WTC11 (cell line): ENCODE data around the gene UMODL1. TPM values are rescaled to one million over a fixed set of nuclear protein-coding genes. Genes with fewer than 3 reads are reported as not detected.

Experiments
- ATAC-seq: fragments of 200-7000 bp; cut with Tn5 transposase; 2 replicates; pipeline ENCODE4 v1.10.0; 2021; ENCODE audit warnings: mild to moderate bottlenecking, moderate library complexity
- CTCF ChIA-PET: fragments of 300-600 bp; sonication (Branson Sonifier 250); formaldehyde crosslinking; loops from one replicate; lab custom pipeline; 2021; ENCODE audit warnings: antibody characterized with exemption; lab: Charles Lee
- POLR2A ChIA-PET: fragments of 350-600 bp; sonication (Branson Sonifier 250); formaldehyde crosslinking; loops from one replicate; lab custom pipeline; 2021; ENCODE audit warnings: antibody characterized with exemption; lab: Charles Lee
- DNase-seq: peaks from one replicate; pipeline ENCODE4 v3.0.0; 2021; ENCODE audit warnings: low spot score
- H3K27ac Mint-ChIP-seq: 2 replicates; pipeline ENCODE4 v1.8.0; 2021; ENCODE audit warnings: mixed read lengths
- H3K27me3 Mint-ChIP-seq: 2 replicates; pipeline ENCODE4 v1.8.0; 2021; ENCODE audit warnings: low read depth, mild to moderate bottlenecking, moderate library complexity, mixed read lengths
- H3K36me3 Mint-ChIP-seq: 2 replicates; pipeline ENCODE4 v1.8.0; 2021; ENCODE audit warnings: mixed read lengths
- H3K4me1 Mint-ChIP-seq: 2 replicates; pipeline ENCODE4 v1.8.0; 2022; ENCODE audit warnings: mixed read lengths
- H3K4me3 Mint-ChIP-seq: 2 replicates; pipeline ENCODE4 v1.8.0; 2021; ENCODE audit warnings: mild to moderate bottlenecking, moderate library complexity, mixed read lengths
- H3K9me3 Mint-ChIP-seq: 2 replicates; pipeline ENCODE4 v1.8.0; 2021; ENCODE audit warnings: mixed read lengths
- ELF4 ChIP-seq: sonication (generic); formaldehyde crosslinking; IDR thresholded peaks from 2 replicates; pipeline ENCODE4 v1.8.1; 2022; ENCODE audit warnings: low read depth, mild to moderate bottlenecking, moderate library complexity, missing genetic modification reagents
- FOXJ3 ChIP-seq: sonication (generic); formaldehyde crosslinking; IDR thresholded peaks from 2 replicates; pipeline ENCODE4 v1.9.0; 2021; ENCODE audit warnings: missing genetic modification reagents, mild to moderate bottlenecking, borderline replicate concordance
- GTF2I ChIP-seq: fragments of 250-450 bp; sonication (Bioruptor Pico); conservative IDR thresholded peaks from 2 replicates; pipeline ENCODE4 v1.4.0; 2021; ENCODE audit warnings: mild to moderate bottlenecking
- NFE2L1 ChIP-seq: sonication (generic); formaldehyde crosslinking; IDR thresholded peaks from 2 replicates; pipeline ENCODE4 v1.8.1; 2023; ENCODE audit warnings: missing genetic modification reagents
- RELA ChIP-seq: sonication (generic); formaldehyde crosslinking; IDR thresholded peaks from 2 replicates; pipeline ENCODE4 v1.8.1; 2022; ENCODE audit warnings: missing genetic modification reagents, mild to moderate bottlenecking, borderline replicate concordance
- TEAD4 ChIP-seq: sonication (generic); formaldehyde crosslinking; IDR thresholded peaks from 2 replicates; pipeline ENCODE4 v1.8.0; 2022; ENCODE audit warnings: mild to moderate bottlenecking, missing genetic modification reagents
- ZBTB21 ChIP-seq: sonication (generic); formaldehyde crosslinking; IDR thresholded peaks from 2 replicates; pipeline ENCODE4 v1.8.1; 2023; ENCODE audit warnings: mild to moderate bottlenecking, missing genetic modification reagents, borderline replicate concordance
- ZNF232 ChIP-seq: sonication (generic); formaldehyde crosslinking; IDR thresholded peaks from 2 replicates; pipeline ENCODE4 v1.8.0; 2022; ENCODE audit warnings: mild to moderate bottlenecking, missing genetic modification reagents
- ZNF263 ChIP-seq: sonication (generic); formaldehyde crosslinking; IDR thresholded peaks from 2 replicates; pipeline ENCODE4 v1.8.1; 2022; ENCODE audit warnings: low read depth, mild to moderate bottlenecking, moderate library complexity, missing genetic modification reagents
- ZNF317 ChIP-seq: sonication (generic); formaldehyde crosslinking; IDR thresholded peaks from 2 replicates; pipeline ENCODE4 v1.8.1; 2023; ENCODE audit warnings: low read depth, mild to moderate bottlenecking, moderate library complexity, missing genetic modification reagents, borderline replicate concordance
- total RNA-seq: library from RNA; stranded (reverse); gene quantifications from 3 replicates; pipeline ENCODE4 v1.2.3, GENCODE V29; 2021
- TF ChIP-seq, protein P1 (sequence below): sonication (generic); formaldehyde crosslinking; IDR thresholded peaks from 2 replicates; pipeline ENCODE4 v1.8.0; 2023; ENCODE audit warnings: missing genetic modification reagents, mild to moderate bottlenecking, borderline replicate concordance
- TF ChIP-seq, protein P2 (sequence below): sonication (generic); formaldehyde crosslinking; IDR thresholded peaks from 2 replicates; pipeline ENCODE4 v1.8.0; 2022; ENCODE audit warnings: mild to moderate bottlenecking, missing genetic modification reagents
- TF ChIP-seq, protein P3 (sequence below): fragments of 250-450 bp; sonication (Bioruptor Pico); IDR thresholded peaks from 2 replicates; pipeline ENCODE4 v1.9.0; 2021; ENCODE audit warnings: mild to moderate bottlenecking, borderline replicate concordance
- TF ChIP-seq, protein P4 (sequence below): sonication (generic); formaldehyde crosslinking; IDR thresholded peaks from 2 replicates; pipeline ENCODE4 v1.8.1; 2023; ENCODE audit warnings: mild to moderate bottlenecking, missing genetic modification reagents
- TF ChIP-seq, protein P5 (sequence below): sonication (generic); formaldehyde crosslinking; IDR thresholded peaks from 2 replicates; pipeline ENCODE4 v1.8.1; 2022; ENCODE audit warnings: mild to moderate bottlenecking, moderate library complexity, missing genetic modification reagents

Gene UMODL1
- total RNA-seq, 1 experiment from 2014 or later: not detected

DNA sequence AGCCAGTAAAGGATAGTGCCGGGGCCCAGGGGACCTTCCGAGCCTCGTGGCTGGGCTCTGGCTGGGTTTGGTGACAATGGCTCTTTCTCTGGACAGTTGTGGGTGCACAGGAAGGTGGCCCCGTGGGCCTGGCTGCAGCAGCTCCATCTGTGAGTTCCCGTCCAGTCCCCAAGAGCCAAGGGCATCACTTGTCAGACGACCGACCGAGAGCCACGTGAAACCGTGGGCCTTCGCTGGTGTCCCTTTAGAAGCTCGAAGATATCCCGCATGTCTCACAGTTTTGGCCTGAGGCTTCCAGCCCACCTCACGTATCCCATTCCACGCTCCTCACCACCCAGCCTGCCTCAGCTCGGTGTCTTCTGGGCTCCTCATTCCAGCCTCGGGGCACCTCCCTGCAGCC is 27.2 kb upstream of the UMODL1 start (continued):
- TF ChIP-seq, protein P1, sequence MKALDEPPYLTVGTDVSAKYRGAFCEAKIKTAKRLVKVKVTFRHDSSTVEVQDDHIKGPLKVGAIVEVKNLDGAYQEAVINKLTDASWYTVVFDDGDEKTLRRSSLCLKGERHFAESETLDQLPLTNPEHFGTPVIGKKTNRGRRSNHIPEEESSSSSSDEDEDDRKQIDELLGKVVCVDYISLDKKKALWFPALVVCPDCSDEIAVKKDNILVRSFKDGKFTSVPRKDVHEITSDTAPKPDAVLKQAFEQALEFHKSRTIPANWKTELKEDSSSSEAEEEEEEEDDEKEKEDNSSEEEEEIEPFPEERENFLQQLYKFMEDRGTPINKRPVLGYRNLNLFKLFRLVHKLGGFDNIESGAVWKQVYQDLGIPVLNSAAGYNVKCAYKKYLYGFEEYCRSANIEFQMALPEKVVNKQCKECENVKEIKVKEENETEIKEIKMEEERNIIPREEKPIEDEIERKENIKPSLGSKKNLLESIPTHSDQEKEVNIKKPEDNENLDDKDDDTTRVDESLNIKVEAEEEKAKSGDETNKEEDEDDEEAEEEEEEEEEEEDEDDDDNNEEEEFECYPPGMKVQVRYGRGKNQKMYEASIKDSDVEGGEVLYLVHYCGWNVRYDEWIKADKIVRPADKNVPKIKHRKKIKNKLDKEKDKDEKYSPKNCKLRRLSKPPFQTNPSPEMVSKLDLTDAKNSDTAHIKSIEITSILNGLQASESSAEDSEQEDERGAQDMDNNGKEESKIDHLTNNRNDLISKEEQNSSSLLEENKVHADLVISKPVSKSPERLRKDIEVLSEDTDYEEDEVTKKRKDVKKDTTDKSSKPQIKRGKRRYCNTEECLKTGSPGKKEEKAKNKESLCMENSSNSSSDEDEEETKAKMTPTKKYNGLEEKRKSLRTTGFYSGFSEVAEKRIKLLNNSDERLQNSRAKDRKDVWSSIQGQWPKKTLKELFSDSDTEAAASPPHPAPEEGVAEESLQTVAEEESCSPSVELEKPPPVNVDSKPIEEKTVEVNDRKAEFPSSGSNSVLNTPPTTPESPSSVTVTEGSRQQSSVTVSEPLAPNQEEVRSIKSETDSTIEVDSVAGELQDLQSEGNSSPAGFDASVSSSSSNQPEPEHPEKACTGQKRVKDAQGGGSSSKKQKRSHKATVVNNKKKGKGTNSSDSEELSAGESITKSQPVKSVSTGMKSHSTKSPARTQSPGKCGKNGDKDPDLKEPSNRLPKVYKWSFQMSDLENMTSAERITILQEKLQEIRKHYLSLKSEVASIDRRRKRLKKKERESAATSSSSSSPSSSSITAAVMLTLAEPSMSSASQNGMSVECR (CRISPR knock-in tag): no peak
- TF ChIP-seq ZBTB21 (CRISPR knock-in tag) (no peak), ZNF263 (CRISPR knock-in tag) (no peak), ZNF232 (CRISPR knock-in tag) (no peak), ZNF317 (no peak), GTF2I (no peak), FOXJ3 (CRISPR knock-in tag) (no peak), ELF4 (CRISPR knock-in tag) (no peak)
- TF ChIP-seq, protein P2, sequence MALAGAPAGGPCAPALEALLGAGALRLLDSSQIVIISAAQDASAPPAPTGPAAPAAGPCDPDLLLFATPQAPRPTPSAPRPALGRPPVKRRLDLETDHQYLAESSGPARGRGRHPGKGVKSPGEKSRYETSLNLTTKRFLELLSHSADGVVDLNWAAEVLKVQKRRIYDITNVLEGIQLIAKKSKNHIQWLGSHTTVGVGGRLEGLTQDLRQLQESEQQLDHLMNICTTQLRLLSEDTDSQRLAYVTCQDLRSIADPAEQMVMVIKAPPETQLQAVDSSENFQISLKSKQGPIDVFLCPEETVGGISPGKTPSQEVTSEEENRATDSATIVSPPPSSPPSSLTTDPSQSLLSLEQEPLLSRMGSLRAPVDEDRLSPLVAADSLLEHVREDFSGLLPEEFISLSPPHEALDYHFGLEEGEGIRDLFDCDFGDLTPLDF: no peak
- TF ChIP-seq, protein P3, sequence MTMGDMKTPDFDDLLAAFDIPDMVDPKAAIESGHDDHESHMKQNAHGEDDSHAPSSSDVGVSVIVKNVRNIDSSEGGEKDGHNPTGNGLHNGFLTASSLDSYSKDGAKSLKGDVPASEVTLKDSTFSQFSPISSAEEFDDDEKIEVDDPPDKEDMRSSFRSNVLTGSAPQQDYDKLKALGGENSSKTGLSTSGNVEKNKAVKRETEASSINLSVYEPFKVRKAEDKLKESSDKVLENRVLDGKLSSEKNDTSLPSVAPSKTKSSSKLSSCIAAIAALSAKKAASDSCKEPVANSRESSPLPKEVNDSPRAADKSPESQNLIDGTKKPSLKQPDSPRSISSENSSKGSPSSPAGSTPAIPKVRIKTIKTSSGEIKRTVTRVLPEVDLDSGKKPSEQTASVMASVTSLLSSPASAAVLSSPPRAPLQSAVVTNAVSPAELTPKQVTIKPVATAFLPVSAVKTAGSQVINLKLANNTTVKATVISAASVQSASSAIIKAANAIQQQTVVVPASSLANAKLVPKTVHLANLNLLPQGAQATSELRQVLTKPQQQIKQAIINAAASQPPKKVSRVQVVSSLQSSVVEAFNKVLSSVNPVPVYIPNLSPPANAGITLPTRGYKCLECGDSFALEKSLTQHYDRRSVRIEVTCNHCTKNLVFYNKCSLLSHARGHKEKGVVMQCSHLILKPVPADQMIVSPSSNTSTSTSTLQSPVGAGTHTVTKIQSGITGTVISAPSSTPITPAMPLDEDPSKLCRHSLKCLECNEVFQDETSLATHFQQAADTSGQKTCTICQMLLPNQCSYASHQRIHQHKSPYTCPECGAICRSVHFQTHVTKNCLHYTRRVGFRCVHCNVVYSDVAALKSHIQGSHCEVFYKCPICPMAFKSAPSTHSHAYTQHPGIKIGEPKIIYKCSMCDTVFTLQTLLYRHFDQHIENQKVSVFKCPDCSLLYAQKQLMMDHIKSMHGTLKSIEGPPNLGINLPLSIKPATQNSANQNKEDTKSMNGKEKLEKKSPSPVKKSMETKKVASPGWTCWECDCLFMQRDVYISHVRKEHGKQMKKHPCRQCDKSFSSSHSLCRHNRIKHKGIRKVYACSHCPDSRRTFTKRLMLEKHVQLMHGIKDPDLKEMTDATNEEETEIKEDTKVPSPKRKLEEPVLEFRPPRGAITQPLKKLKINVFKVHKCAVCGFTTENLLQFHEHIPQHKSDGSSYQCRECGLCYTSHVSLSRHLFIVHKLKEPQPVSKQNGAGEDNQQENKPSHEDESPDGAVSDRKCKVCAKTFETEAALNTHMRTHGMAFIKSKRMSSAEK (CRISPR knock-in tag): no peak
- TF ChIP-seq, protein P4, sequence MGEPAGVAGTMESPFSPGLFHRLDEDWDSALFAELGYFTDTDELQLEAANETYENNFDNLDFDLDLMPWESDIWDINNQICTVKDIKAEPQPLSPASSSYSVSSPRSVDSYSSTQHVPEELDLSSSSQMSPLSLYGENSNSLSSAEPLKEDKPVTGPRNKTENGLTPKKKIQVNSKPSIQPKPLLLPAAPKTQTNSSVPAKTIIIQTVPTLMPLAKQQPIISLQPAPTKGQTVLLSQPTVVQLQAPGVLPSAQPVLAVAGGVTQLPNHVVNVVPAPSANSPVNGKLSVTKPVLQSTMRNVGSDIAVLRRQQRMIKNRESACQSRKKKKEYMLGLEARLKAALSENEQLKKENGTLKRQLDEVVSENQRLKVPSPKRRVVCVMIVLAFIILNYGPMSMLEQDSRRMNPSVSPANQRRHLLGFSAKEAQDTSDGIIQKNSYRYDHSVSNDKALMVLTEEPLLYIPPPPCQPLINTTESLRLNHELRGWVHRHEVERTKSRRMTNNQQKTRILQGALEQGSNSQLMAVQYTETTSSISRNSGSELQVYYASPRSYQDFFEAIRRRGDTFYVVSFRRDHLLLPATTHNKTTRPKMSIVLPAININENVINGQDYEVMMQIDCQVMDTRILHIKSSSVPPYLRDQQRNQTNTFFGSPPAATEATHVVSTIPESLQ (CRISPR knock-in tag): no peak
- TF ChIP-seq, protein P5, sequence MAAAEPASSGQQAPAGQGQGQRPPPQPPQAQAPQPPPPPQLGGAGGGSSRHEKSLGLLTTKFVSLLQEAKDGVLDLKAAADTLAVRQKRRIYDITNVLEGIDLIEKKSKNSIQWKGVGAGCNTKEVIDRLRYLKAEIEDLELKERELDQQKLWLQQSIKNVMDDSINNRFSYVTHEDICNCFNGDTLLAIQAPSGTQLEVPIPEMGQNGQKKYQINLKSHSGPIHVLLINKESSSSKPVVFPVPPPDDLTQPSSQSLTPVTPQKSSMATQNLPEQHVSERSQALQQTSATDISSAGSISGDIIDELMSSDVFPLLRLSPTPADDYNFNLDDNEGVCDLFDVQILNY (CRISPR knock-in tag): no peak
- TF ChIP-seq, all 79 proteins: peak for 0

- Mint-ChIP-seq H3K4me1 (0 out of 2 replicates have a peak, but pooled peaks cover 6% of the 10 kb centered on the region), H3K4me3 (no peak overlapping the region), H3K27ac (no peak overlapping the region), H3K36me3 (no peaks in the 10 kb centered on the region), H3K27me3 (no peaks in the 10 kb centered on the region; the same call in 1 of the 2 replicates), H3K9me3 (no peaks in the 10 kb centered on the region)
- POLR2A ChIA-PET: no interaction called here
- CTCF ChIA-PET: interaction anchor here (0.6 kb wide), 2 partner anchors 214 to 257 kb away, joined by 3 to 6 read pairs; no protein-coding TSS in a partner anchor
- DNase-seq: no peak
- ATAC-seq: no peak
- TF ChIP-seq ZNF263 (CRISPR knock-in tag) (no peak), RELA (CRISPR knock-in tag) (no peak), FOXJ3 (CRISPR knock-in tag) (no peak), NFE2L1 (no peak), TEAD4 (no peak)
These were observed 26.1 kb upstream of the UMODL1 start for GRCh38 chr21:42044871-42045495.
